GM12892 (cell line): ENCODE measurements around the gene TRPM2.

Experiments
- POLR2A ChIP-seq: IDR thresholded peaks from 2 replicates; pipeline ENCODE4 v1.6.1; 2011; ENCODE audit warnings: low read depth, low read length, control low read depth
- POLR2AphosphoS5 ChIP-seq: IDR thresholded peaks from 2 replicates; pipeline ENCODE4 v1.6.1; 2011; ENCODE audit warnings: low read depth, low read length, control low read depth

DNA sequence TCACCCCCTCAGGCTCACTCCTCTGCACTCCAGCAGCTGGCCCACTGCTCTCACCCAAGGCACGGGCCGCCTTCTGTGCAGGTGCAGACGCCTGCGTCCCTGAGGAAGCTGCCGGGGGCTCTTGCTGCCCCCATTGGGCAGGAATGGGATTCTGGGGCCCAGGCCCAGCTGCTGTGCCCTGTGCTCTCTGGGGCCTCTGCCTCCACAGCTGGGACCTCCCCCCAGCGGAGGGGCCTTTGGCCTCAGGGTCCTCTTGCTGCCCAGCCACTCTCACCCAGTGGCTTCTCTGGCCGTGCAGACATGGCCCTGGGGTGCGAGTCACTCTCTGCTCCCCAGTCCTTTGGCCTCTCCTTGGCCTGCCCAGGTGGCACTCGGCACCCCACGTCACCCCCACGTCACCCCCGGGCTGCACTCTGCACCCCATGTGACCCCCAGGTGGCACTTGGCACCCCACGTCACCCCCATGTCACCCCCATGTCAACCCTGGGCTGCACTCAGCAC is 82.7 kb downstream of the TRPM2 start:
- TF ChIP-seq POLR2AphosphoS5 (no peak), POLR2A (no peak)
